Measurements from ENCODE around the gene C7.

DNA sequence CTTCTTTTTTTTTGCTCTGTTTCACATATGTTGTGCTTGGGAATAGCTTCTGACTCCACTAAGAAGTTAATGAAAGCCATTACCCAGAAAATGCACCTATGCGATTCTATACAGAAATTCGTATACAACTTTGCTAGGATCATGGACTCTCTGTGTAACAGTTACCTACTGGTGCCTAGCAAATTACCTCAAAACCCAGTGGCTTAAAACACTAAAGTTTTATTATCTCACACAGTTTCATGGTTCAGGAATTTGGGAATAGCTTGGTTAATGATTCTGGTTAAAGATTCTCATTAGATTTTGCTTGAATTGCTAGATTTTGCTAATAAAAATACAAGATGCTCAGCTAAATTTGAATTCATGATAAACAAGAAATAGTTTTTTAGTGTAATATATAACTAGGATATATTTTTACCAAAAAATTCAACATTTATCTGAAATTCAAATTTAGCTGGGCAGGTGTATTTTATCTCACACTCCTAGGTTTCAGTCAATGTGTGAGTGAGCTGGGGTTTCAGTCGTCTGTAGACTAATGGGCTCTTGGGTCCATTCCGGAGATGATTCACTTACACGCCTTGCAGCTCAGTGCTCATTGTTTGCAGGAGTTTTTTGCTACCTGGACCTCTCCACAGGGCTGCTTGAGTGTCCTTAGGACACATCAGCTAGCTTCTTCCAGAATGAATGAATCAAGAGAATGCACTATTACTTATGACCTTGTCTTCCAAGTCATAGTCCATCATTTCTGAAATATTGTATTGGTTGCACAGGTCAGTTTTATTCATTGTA lies 86.7 kb downstream of the C7 start:
- TF ChIP-seq CTCF (IDR thresholded peaks at IDR 0.05), result no peak
- TF ChIP-seq EP300 (IDR thresholded peaks at IDR 0.05), result no peak

Measured in tibial nerve (tissue), 4 donors.